HCT116 (cell line): Measurements from ENCODE around the gene VANGL2. TPM values are rescaled to one million over a fixed set of nuclear protein-coding genes. Genes with fewer than 3 reads are reported as not detected.

Experiments
- ATAC-seq: fragments of 200-7000 bp; cut with Tn5 transposase; 2 replicates; pipeline ENCODE4 v1.9.1; 2020; ENCODE audit warnings: mild to moderate bottlenecking, moderate library complexity
- BruUV-seq: library from RNA; stranded (reverse); fragments of 400-500 nt; replicated peaks from 2 replicates; lab custom pipeline; 2021; lab: Mats Ljungman, UMichigan
- CTCF ChIA-PET: fragments of 300-600 bp; sonication (Branson Sonifier 250); formaldehyde crosslinking; loops from one replicate; lab custom pipeline; 2021; ENCODE audit warnings: antibody characterized with exemption; lab: Charles Lee
- POLR2A ChIA-PET: fragments of 300-600, 350-600 bp; sonication (Branson Sonifier 250); formaldehyde crosslinking; loops from one replicate; lab custom pipeline; 2021; ENCODE audit warnings: antibody characterized with exemption; lab: Charles Lee
- RAD21 ChIA-PET, 2 experiments: fragments of 300-600 bp; sonication (Branson Sonifier 250); formaldehyde crosslinking; loops; one replicate each; lab custom pipeline; 2023; ENCODE audit warnings: low total read pairs in 2 of 2; ENCODE audit not compliant: uncharacterized antibody in 2 of 2, unreplicated experiment in 2 of 2, low non-redundant PET in 1 of 2; lab: Charles Lee
- DNase-seq: peaks from one replicate; pipeline ENCODE4 v3.0.0-alpha.2; 2010; ENCODE audit warnings: low read depth, low spot score
- H2AFZ ChIP-seq: fragments of 200-600 bp; shearing (Covaris generic), sonication (generic); 2 replicates; pipeline ENCODE4 v1.6.1; 2017; ENCODE audit warnings: low read depth, mixed run types, mixed read lengths, antibody characterized with exemption, low read length; ENCODE audit not compliant: poor library complexity, severe bottlenecking
- H3K27ac ChIP-seq: 2 replicates; pipeline ENCODE4 v1.5.1; 2012; ENCODE audit warnings: low read depth, low read length
- H3K27me3 ChIP-seq: fragments of 200-600 bp; sonication (generic); 2 replicates; pipeline ENCODE4 v1.6.1; 2016; ENCODE audit warnings: mixed run types, low read length, mixed read lengths; ENCODE audit not compliant: insufficient read depth
- H3K36me3 ChIP-seq, 2 experiments: fragments of 200-500 bp in 1 of 2; fragments of 200-600 bp in 1 of 2; sonication (Bioruptor generic) in 1 of 2; sonication (generic) in 1 of 2; 2 replicates each; pipeline versions ENCODE4 v1.5.1 to v1.6.1; 2014 to 2016; ENCODE audit warnings: low read length in 2 of 2, inconsistent platforms in 1 of 2, mixed read lengths in 1 of 2, mixed run types in 1 of 2; ENCODE audit not compliant: insufficient read depth in 2 of 2, control insufficient read depth in 1 of 2
- H3K4me1 ChIP-seq, 2 experiments: fragments of 200-600 bp in 1 of 2; sonication (generic) in 1 of 2; 2 replicates each; pipeline versions ENCODE4 v1.5.1 to v1.6.1; 2012 to 2017; ENCODE audit warnings: low read length in 2 of 2, inconsistent platforms in 1 of 2, mild to moderate bottlenecking in 1 of 2, mixed read lengths in 1 of 2, mixed run types in 1 of 2, moderate library complexity in 1 of 2; ENCODE audit not compliant: insufficient read depth in 2 of 2, control insufficient read depth in 1 of 2
- H3K4me2 ChIP-seq: fragments of 200-600 bp; sonication (generic); 2 replicates; pipeline ENCODE4 v1.6.1; 2017; ENCODE audit warnings: mixed run types, low read length, mixed read lengths
- H3K4me3 ChIP-seq, 2 experiments: fragments of 200-600 bp in 1 of 2; sonication (generic) in 1 of 2; replicated peaks in 1 of 2; 2 replicates each; pipeline ENCODE4 v1.5.1; 2011 to 2016; ENCODE audit warnings: low read length in 2 of 2, control low read depth in 1 of 2, low read depth in 1 of 2, mild to moderate bottlenecking in 1 of 2, mixed read lengths in 1 of 2, mixed run types in 1 of 2
- H3K79me2 ChIP-seq: fragments of 200-600 bp; sonication (generic); 2 replicates; pipeline ENCODE4 v1.6.1; 2017; ENCODE audit warnings: mild to moderate bottlenecking, mixed run types, low read length, moderate library complexity, mixed read lengths; ENCODE audit not compliant: insufficient read depth
- H3K9ac ChIP-seq: fragments of 200-600 bp; sonication (generic); 2 replicates; pipeline ENCODE4 v1.6.1; 2016; ENCODE audit warnings: low read length, mixed read lengths
- H3K9me2 ChIP-seq: fragments of 200-600 bp; sonication (generic), shearing (Covaris generic); 2 replicates; pipeline ENCODE4 v1.6.1; 2017; ENCODE audit warnings: mixed run types, mild to moderate bottlenecking, moderate library complexity; ENCODE audit not compliant: insufficient read depth
- H3K9me3 ChIP-seq, 2 experiments: fragments of 200-500 bp in 1 of 2; fragments of 200-600 bp in 1 of 2; sonication (Bioruptor generic) in 1 of 2; sonication (generic) in 1 of 2; 2 replicates each; pipeline ENCODE4 v1.6.1; 2014 to 2017; ENCODE audit warnings: low read length in 2 of 2, mixed read lengths in 2 of 2, inconsistent platforms in 1 of 2, low read depth in 1 of 2, mild to moderate bottlenecking in 1 of 2, mixed run types in 1 of 2, moderate library complexity in 1 of 2; ENCODE audit not compliant: control insufficient read depth in 1 of 2, insufficient read depth in 1 of 2
- H4K20me1 ChIP-seq: fragments of 200-600 bp; sonication (generic), shearing (Covaris generic); 2 replicates; pipeline ENCODE4 v1.6.1; 2017; ENCODE audit warnings: mixed run types, mild to moderate bottlenecking, moderate library complexity; ENCODE audit not compliant: insufficient read depth
- ELF1 ChIP-seq: IDR thresholded peaks from 2 replicates; pipeline ENCODE4 v1.6.1; 2012; ENCODE audit warnings: low read depth, borderline replicate concordance
- EZH2phosphoT487 ChIP-seq: fragments of 200-600 bp; IDR thresholded peaks from 2 replicates; pipeline ENCODE4 v1.6.1; 2018; ENCODE audit warnings: antibody characterized with exemption, borderline replicate concordance
- FOSL1 ChIP-seq: IDR thresholded peaks from 2 replicates; pipeline ENCODE4 v1.6.1; 2012; ENCODE audit warnings: low read depth
- SIN3A ChIP-seq: IDR thresholded peaks from 2 replicates; pipeline ENCODE4 v1.6.1; 2012; ENCODE audit warnings: low read depth
- SP1 ChIP-seq: IDR thresholded peaks from 2 replicates; pipeline ENCODE4 v1.6.1; 2012; ENCODE audit warnings: low read depth
- TCF7L2 ChIP-seq: IDR thresholded peaks from 2 replicates; pipeline ENCODE4 v1.7.0; 2011; ENCODE audit warnings: borderline replicate concordance, inconsistent platforms; ENCODE audit not compliant: insufficient read depth, insufficient read length; ENCODE audit errors: extremely low read depth
- YY1 ChIP-seq: IDR thresholded peaks from 2 replicates; pipeline ENCODE4 v1.6.1; 2011; ENCODE audit warnings: low read length, low read depth, moderate library complexity, mild to moderate bottlenecking; ENCODE audit not compliant: insufficient replicate concordance; ENCODE audit errors: extremely low read depth
- intact Hi-C: fragments of 100-400 bp; cut with micrococcal nuclease; formaldehyde crosslinking; loops from 2 replicates; pipeline ENCODE4 v1.10.0; 2022
- total RNA-seq: library from RNA; stranded (reverse); gene quantifications from one replicate; pipeline ENCODE4 v1.2.1, GENCODE V29; 2021; ENCODE audit not compliant: unreplicated experiment
- TF ChIP-seq, protein P1 (sequence below): IDR thresholded peaks from 2 replicates; pipeline ENCODE4 v1.6.1; 2012
- TF ChIP-seq, protein P2 (sequence below): IDR thresholded peaks from 2 replicates; pipeline ENCODE4 v1.6.1; 2011; ENCODE audit warnings: mild to moderate bottlenecking, low read length, moderate library complexity; ENCODE audit not compliant: insufficient replicate concordance; ENCODE audit errors: extremely low read depth
- TF ChIP-seq, protein P3 (sequence below), 3 experiments: fragments of 200-600 bp in 1 of 3; sonication (generic) in 1 of 3; IDR thresholded peaks in 2 of 3; conservative IDR thresholded peaks in 1 of 3; 2 replicates each; pipeline ENCODE4 v1.5.1; 2012 to 2017; ENCODE audit warnings: low read depth in 2 of 3, low read length in 2 of 3, antibody characterized with exemption in 1 of 3, borderline replicate concordance in 1 of 3, control low read depth in 1 of 3, mild to moderate bottlenecking in 1 of 3, mixed read lengths in 1 of 3, mixed run types in 1 of 3, moderate library complexity in 1 of 3; ENCODE audit not compliant: insufficient read depth in 1 of 3

Gene VANGL2
- total RNA-seq, 1 experiment from 2014 or later = 1.1 TPM

DNA sequence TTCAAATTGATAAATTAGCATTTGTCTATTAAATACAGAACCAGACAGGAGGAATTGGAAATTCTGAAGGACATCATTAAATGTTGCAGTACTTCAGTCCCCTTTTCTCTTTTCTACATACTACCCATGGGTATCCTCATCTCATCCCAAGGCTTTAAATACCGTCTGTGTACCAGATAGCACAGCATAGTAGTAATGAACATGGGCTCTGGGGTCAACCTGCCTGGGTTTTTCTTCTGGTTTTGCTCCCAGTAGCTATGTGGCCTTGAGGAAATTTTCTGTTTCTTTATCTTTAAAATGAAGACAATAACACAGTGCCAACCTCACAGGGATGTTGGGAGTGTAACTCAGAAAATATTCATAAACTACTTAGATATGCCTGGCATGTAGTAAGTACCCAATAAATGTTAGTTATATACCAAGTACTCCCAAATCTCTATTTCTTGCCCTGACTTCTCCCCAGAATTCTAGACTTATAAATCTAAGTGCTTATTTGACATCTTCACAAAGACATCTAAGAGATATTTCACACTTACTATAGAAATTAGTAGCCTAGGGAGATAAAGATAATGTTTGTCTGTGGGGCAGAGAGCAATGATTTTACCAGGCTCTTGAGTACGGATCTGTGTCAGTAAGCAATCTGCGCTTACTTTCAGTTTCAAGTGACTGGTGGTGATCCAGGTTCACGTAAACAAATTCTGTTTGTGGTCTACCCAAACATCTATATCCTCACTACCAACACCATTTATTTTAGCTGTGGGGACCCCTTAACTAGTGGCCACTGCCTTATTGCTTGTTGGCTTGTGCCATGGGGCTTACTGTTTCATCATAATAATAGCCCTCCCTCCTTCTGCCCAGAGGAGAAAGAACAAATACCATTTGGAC, 37.3 kb downstream of the VANGL2 start:
- no peak overlapping the region for H3K9ac ChIP-seq
- TF ChIP-seq, protein P1, sequence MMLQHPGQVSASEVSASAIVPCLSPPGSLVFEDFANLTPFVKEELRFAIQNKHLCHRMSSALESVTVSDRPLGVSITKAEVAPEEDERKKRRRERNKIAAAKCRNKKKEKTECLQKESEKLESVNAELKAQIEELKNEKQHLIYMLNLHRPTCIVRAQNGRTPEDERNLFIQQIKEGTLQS = no peak
- TF ChIP-seq TCF7L2 = no peak
- no peak for TF ChIP-seq ELF1
- no peak for TF ChIP-seq EZH2phosphoT487
- TF ChIP-seq, protein P2, sequence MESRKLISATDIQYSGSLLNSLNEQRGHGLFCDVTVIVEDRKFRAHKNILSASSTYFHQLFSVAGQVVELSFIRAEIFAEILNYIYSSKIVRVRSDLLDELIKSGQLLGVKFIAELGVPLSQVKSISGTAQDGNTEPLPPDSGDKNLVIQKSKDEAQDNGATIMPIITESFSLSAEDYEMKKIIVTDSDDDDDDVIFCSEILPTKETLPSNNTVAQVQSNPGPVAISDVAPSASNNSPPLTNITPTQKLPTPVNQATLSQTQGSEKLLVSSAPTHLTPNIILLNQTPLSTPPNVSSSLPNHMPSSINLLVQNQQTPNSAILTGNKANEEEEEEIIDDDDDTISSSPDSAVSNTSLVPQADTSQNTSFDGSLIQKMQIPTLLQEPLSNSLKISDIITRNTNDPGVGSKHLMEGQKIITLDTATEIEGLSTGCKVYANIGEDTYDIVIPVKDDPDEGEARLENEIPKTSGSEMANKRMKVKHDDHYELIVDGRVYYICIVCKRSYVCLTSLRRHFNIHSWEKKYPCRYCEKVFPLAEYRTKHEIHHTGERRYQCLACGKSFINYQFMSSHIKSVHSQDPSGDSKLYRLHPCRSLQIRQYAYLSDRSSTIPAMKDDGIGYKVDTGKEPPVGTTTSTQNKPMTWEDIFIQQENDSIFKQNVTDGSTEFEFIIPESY = no peak
- TF ChIP-seq YY1 = no peak
- TF ChIP-seq SIN3A = no peak
- no peak for TF ChIP-seq FOSL1
- TF ChIP-seq, protein P3, sequence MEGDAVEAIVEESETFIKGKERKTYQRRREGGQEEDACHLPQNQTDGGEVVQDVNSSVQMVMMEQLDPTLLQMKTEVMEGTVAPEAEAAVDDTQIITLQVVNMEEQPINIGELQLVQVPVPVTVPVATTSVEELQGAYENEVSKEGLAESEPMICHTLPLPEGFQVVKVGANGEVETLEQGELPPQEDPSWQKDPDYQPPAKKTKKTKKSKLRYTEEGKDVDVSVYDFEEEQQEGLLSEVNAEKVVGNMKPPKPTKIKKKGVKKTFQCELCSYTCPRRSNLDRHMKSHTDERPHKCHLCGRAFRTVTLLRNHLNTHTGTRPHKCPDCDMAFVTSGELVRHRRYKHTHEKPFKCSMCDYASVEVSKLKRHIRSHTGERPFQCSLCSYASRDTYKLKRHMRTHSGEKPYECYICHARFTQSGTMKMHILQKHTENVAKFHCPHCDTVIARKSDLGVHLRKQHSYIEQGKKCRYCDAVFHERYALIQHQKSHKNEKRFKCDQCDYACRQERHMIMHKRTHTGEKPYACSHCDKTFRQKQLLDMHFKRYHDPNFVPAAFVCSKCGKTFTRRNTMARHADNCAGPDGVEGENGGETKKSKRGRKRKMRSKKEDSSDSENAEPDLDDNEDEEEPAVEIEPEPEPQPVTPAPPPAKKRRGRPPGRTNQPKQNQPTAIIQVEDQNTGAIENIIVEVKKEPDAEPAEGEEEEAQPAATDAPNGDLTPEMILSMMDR (IDR thresholded peaks at IDR 0.05 in 2 of 3, conservative IDR thresholded peaks at IDR 0.05 in 1 of 3; ENCODE audit: borderline replicate concordance in 1 of 3, insufficient read depth in 1 of 3, low read depth in 2 of 3, low read length in 2 of 3) = no peak
- no peak for TF ChIP-seq SP1
- POLR2A ChIA-PET = no interaction called here
- H4K20me1 ChIP-seq = no peaks in the 10 kb centered on the region
- H3K9me2 ChIP-seq = no peaks in the 10 kb centered on the region
- no TSS peak for BruUV-seq
- no peak overlapping the region for H3K4me3 ChIP-seq
- RAD21 ChIA-PET = no interaction called here
- no peaks in the 10 kb centered on the region for H3K9me3 ChIP-seq
- intact Hi-C loops = no loop called here
- no peak overlapping the region for H3K27ac ChIP-seq
- no peak overlapping the region for H3K4me2 ChIP-seq
- ATAC-seq (no peak), DNase-seq (no peak)
- H3K27me3 ChIP-seq = no peaks in the 10 kb centered on the region
- H2AFZ ChIP-seq = no peak overlapping the region
- H3K36me3 ChIP-seq = no peaks in the 10 kb centered on the region
- H3K4me1 ChIP-seq = no peaks in the 10 kb centered on the region
- H3K79me2 ChIP-seq = no peaks in the 10 kb centered on the region
- CTCF ChIA-PET = no interaction called here
